ENCODE measurements around the gene RUSF1. TPM values are rescaled to one million over a fixed set of nuclear protein-coding genes. Genes with fewer than 3 reads are reported as not detected.

RUSF1 gene
- total and polyA plus RNA-seq, 4 donors = 21.8 to 73.1 (median 49.5) TPM

DNA sequence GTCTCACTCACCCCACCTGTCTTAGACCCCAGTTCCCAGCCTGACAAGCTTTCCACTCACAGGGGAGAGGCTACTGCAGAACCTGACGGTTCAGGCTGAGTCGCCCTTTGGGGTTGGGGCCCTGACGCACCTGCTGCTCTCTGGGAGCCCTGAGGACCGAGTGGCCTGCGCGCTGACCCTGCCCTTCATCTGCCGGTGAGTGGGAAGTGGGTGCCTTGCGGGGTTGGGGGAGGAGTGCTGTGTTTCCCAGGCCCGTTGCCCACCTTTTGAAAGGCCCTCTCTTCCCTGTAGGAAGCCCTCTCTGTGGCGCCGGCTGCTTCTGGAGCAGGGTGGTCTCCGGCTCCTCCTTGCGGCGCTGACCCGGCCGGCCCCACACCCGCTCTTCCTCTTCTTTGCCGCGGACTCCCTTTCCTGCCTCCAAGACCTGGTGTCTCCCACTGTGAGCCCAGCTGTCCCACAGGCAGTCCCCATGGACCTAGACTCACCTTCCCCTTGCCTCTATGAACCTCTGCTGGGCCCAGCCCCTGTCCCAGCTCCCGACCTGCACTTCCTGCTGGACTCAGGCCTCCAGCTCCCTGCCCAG, 42.3 kb downstream of the RUSF1 start:
- Histone ChIP-seq H3K9me3 (ENCODE audit: control insufficient read depth in 4 of 4, low read length in 3 of 4) (no peaks in the 10 kb centered on the region), H3K27me3 (ENCODE audit: control insufficient read depth in 4 of 4, insufficient read depth in 4 of 4, low read length in 3 of 4) (no peaks in the 10 kb centered on the region), H3K9ac (ENCODE audit: low read depth in 1 of 2, low read length in 2 of 2) (no peak overlapping the region), H3K36me3 (ENCODE audit: control insufficient read depth in 4 of 4, insufficient read depth in 3 of 4, low read depth in 1 of 4, low read length in 3 of 4) (peaks cover 0 to 23% (median 3%) of the 10 kb centered on the region in 4 donors), H3K4me1 (ENCODE audit: control insufficient read depth in 4 of 4, insufficient read depth in 4 of 4, low read length in 3 of 4) (peaks cover 9 to 29% (median 17%) of the 10 kb centered on the region in 4 donors), H3K4me3 (ENCODE audit: low read depth in 1 of 3, low read length in 3 of 3) (no peak overlapping the region), H3K27ac (ENCODE audit: low read depth in 1 of 2, low read length in 2 of 2) (no peak overlapping the region)
- 90% methylated on average over 20 of the region's 20 CpGs for WGBS
- no peak for DNase-seq (ENCODE audit: low spot score)
- TF ChIP-seq JUND (IDR thresholded peaks at IDR 0.05) = no peak
- TF ChIP-seq FOXA1 (IDR thresholded peaks at IDR 0.05) = no peak
- TF ChIP-seq ZBTB33 (IDR thresholded peaks at IDR 0.05) = no peak
- no peak for TF ChIP-seq HNF4A (conservative IDR thresholded peaks at IDR 0.05)
- no peak for TF ChIP-seq HNF4G (IDR thresholded peaks at IDR 0.05)
- no peak for TF ChIP-seq SP1 (IDR thresholded peaks at IDR 0.05)
- TF ChIP-seq REST (IDR thresholded peaks at IDR 0.05) = no peak
- TF ChIP-seq FOXA2 (IDR thresholded peaks at IDR 0.05) = no peak

DNA sequence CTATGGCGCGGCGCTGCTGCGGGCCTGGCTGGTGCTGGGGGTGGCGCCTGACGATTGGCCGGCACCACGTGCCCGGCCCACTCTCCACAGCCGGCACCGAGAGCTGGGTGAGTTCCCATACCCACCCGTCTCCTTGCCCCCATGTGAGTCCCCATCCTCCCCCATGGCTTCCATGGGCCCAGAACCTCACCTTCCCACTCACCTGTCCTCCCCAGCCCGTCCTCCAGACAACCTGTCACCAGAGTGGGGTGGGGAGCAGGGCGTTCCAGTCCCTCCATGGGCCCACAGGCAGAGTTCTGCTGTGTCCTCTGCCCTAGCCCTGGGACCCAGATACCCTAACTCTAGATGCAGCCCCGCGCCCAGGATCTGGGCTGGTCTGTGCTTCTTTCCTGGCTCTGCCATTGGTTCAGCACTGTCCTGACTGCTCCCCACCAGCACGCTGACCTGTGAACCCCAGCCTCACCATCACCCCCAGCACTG, 43.4 kb downstream of the RUSF1 start:
- Histone ChIP-seq H3K27ac (ENCODE audit: low read depth in 1 of 2, low read length in 2 of 2) (no peak overlapping the region), H3K9me3 (ENCODE audit: control insufficient read depth in 4 of 4, low read length in 3 of 4) (no peaks in the 10 kb centered on the region), H3K9ac (ENCODE audit: low read depth in 1 of 2, low read length in 2 of 2) (no peak overlapping the region), H3K4me1 (ENCODE audit: control insufficient read depth in 4 of 4, insufficient read depth in 4 of 4, low read length in 3 of 4) (peaks cover 12 to 39% (median 27%) of the 10 kb centered on the region in 4 donors), H3K27me3 (ENCODE audit: control insufficient read depth in 4 of 4, insufficient read depth in 4 of 4, low read length in 3 of 4) (no peaks in the 10 kb centered on the region), H3K4me3 (ENCODE audit: low read depth in 1 of 3, low read length in 3 of 3) (no peak overlapping the region), H3K36me3 (ENCODE audit: control insufficient read depth in 4 of 4, insufficient read depth in 3 of 4, low read depth in 1 of 4, low read length in 3 of 4) (peaks cover 0 to 23% (median 3%) of the 10 kb centered on the region in 4 donors)
- 97% methylated on average over 17 of the region's 17 CpGs for whole genome bisulfite sequencing
- no peak for DNase-seq (ENCODE audit: low spot score)
- TF ChIP-seq TAF1 (conservative IDR thresholded peaks at IDR 0.05) (no peak), HNF4G (IDR thresholded peaks at IDR 0.05) (no peak), ATF3 (IDR thresholded peaks at IDR 0.05) (no peak), FOXA2 (IDR thresholded peaks at IDR 0.05) (no peak), HNF4A (conservative IDR thresholded peaks at IDR 0.05) (no peak), NR2F2 (IDR thresholded peaks at IDR 0.05) (no peak)

DNA sequence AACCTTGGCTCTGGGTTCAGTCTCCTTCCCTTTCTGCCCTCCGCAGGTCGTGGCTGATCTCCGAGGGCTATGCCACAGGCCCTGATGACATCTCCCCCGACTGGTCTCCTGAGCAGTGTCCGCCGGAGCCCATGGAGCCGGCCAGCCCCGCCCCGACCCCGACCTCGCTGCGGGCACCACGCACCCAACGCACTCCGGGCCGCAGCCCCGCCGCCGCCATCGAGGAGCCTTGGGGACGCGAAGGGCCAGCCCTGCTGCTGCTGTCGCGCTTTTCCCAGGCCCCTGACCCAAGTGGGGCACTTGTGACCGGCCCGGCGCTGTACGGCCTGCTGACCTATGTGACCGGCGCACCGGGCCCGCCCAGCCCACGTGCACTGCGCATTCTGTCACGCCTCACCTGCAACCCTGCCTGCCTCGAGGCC, 43.8 kb downstream of the RUSF1 start:
- no peak for DNase-seq (ENCODE audit: low spot score)
- peaks cover 0 to 23% (median 3%) of the 10 kb centered on the region in 4 donors for H3K36me3 ChIP-seq (ENCODE audit: control insufficient read depth in 4 of 4, insufficient read depth in 3 of 4, low read depth in 1 of 4, low read length in 3 of 4)
- WGBS = 94% methylated on average over 36 of the region's 36 CpGs
- TF ChIP-seq RXRA (IDR thresholded peaks at IDR 0.05) = no peak
- H3K4me3 ChIP-seq (ENCODE audit: low read depth in 1 of 3, low read length in 3 of 3) = no peak overlapping the region
- no peak overlapping the region for H3K27ac ChIP-seq (ENCODE audit: low read depth in 1 of 2, low read length in 2 of 2)
- no peaks in the 10 kb centered on the region for H3K9me3 ChIP-seq (ENCODE audit: control insufficient read depth in 4 of 4, low read length in 3 of 4)
- H3K9ac ChIP-seq (ENCODE audit: low read depth in 1 of 2, low read length in 2 of 2) = no peak overlapping the region
- no peaks in the 10 kb centered on the region for H3K27me3 ChIP-seq (ENCODE audit: control insufficient read depth in 4 of 4, insufficient read depth in 4 of 4, low read length in 3 of 4)
- peaks cover 12 to 39% (median 27%) of the 10 kb centered on the region in 4 donors for H3K4me1 ChIP-seq (ENCODE audit: control insufficient read depth in 4 of 4, insufficient read depth in 4 of 4, low read length in 3 of 4)

All from liver (tissue), 9 donors.